PC-3 (cell line): ENCODE data around the gene BLTP3A. TPM values are rescaled to one million over a fixed set of nuclear protein-coding genes. Genes with fewer than 3 reads are reported as not detected.
"Not testable (repeated sequence)": the region's sequence is repeated elsewhere in the genome, so short reads cannot be mapped to it uniquely, and the experiment has no call there.

ENCODE experiments used
- ATAC-seq: fragments of 200-7000 bp; cut with Tn5 transposase; 2 replicates; pipeline ENCODE4 v1.9.1; 2020; ENCODE audit warnings: mild to moderate bottlenecking, moderate library complexity
- BruUV-seq: library from RNA; stranded (reverse); fragments of 400-500 nt; replicated peaks from 2 replicates; lab custom pipeline; 2021; lab: Mats Ljungman, UMichigan
- CTCF ChIA-PET: fragments of 300-600 bp; sonication (Branson Sonifier 250); formaldehyde crosslinking; loops from one replicate; lab custom pipeline; 2022; ENCODE audit warnings: antibody characterized with exemption; lab: Charles Lee
- POLR2A ChIA-PET: fragments of 300-600 bp; sonication (Branson Sonifier 250); formaldehyde crosslinking; loops from one replicate; lab custom pipeline; 2022; ENCODE audit warnings: antibody characterized with exemption; ENCODE audit not compliant: unreplicated experiment; lab: Charles Lee
- DNase-seq: peaks from one replicate; pipeline ENCODE4 v3.0.0-alpha.2; 2015
- H2AFZ ChIP-seq: fragments of 300-600 bp; sonication (generic); 2 replicates; pipeline ENCODE4 v1.6.0; 2016; ENCODE audit warnings: antibody characterized with exemption, low read length
- H3F3A ChIP-seq: fragments of 300-600 bp; sonication (generic); one replicate; pipeline ENCODE4 v1.6.0; 2017; ENCODE audit warnings: antibody characterized with exemption, low read length, control low read depth, mild to moderate bottlenecking; ENCODE audit not compliant: unreplicated experiment
- H3K27ac ChIP-seq: fragments of 300-600 bp; sonication (generic); 2 replicates; pipeline ENCODE4 v1.5.1; 2016; ENCODE audit warnings: mild to moderate bottlenecking, low read length
- H3K27me3 ChIP-seq: fragments of 300-600 bp; sonication (generic); 2 replicates; pipeline ENCODE4 v1.6.1; 2016; ENCODE audit warnings: low read length, mixed read lengths
- H3K36me3 ChIP-seq: fragments of 300-600 bp; sonication (generic); 2 replicates; pipeline ENCODE4 v1.6.1; 2016; ENCODE audit warnings: low read depth, mixed run types, low read length, mixed read lengths
- H3K4me1 ChIP-seq: fragments of 300-600 bp; sonication (generic); 2 replicates; pipeline ENCODE4 v1.5.1; 2016; ENCODE audit warnings: low read length; ENCODE audit not compliant: insufficient read depth
- H3K4me2 ChIP-seq: fragments of 300-600 bp; sonication (generic); 2 replicates; pipeline ENCODE4 v1.6.0; 2016; ENCODE audit warnings: low read length
- H3K4me3 ChIP-seq: fragments of 300-600 bp; sonication (generic); 2 replicates; pipeline ENCODE4 v1.5.1; 2016; ENCODE audit warnings: mild to moderate bottlenecking, low read length, mixed read lengths
- H3K79me2 ChIP-seq: fragments of 300-600 bp; sonication (generic); 2 replicates; pipeline ENCODE4 v1.6.1; 2017; ENCODE audit warnings: low read length, mixed read lengths
- H3K9ac ChIP-seq: fragments of 300-600 bp; sonication (generic); 2 replicates; pipeline ENCODE4 v1.6.0; 2016; ENCODE audit warnings: mild to moderate bottlenecking, low read length
- H3K9me2 ChIP-seq: fragments of 300-600 bp; sonication (generic); replicated peaks from 2 replicates; pipeline ENCODE4 v1.6.1; 2016; ENCODE audit warnings: mixed run types, low read length, mixed read lengths
- H3K9me3 ChIP-seq: fragments of 300-600 bp; sonication (generic); 2 replicates; pipeline ENCODE4 v1.6.1; 2016; ENCODE audit warnings: low read length, mixed read lengths
- H4K20me1 ChIP-seq: fragments of 300-600 bp; sonication (generic); 2 replicates; pipeline ENCODE4 v1.6.1; 2016; ENCODE audit warnings: low read length, mixed read lengths
- EZH2 ChIP-seq: fragments of 300-600 bp; sonication (generic); IDR thresholded peaks from one replicate; pipeline ENCODE4 v1.6.1; 2017; ENCODE audit warnings: antibody characterized with exemption, mild to moderate bottlenecking, low read length; ENCODE audit not compliant: unreplicated experiment
- EZH2phosphoT487 ChIP-seq: fragments of 300-600 bp; sonication (generic); IDR thresholded peaks from 2 replicates; pipeline ENCODE4 v1.6.1; 2018; ENCODE audit warnings: mild to moderate bottlenecking, antibody characterized with exemption, low read length, borderline replicate concordance
- intact Hi-C: fragments of 100-400 bp; cut with micrococcal nuclease; formaldehyde crosslinking; loops from 2 replicates; pipeline ENCODE4 v1.9.0; 2023
- total RNA-seq: library from RNA; depleted of rRNA; stranded (reverse); fragments of >200 nt; gene quantifications from 2 replicates; pipeline ENCODE4 v1.2.3, GENCODE V29; 2014
- TF ChIP-seq, protein P1 (sequence below): fragments of 300-600 bp; sonication (generic); conservative IDR thresholded peaks from 2 replicates; pipeline ENCODE4 v1.5.1; 2017; ENCODE audit warnings: antibody characterized with exemption, low read depth, mild to moderate bottlenecking, low read length

The BLTP3A gene
- total RNA-seq, 1 experiment from 2014 or later, result 10.6 TPM

GRCh38 chr6:34743625-34744293, 48.1 kb upstream of the BLTP3A start:
- no peak for TF ChIP-seq EZH2
- CTCF ChIA-PET, result interaction anchor here (0.8 kb wide), 1 partner anchor 133 kb away, joined by 6 read pairs; no protein-coding TSS in a partner anchor
- Histone ChIP-seq H3K79me2 (no peaks in the 10 kb centered on the region), H3K27ac (no peak overlapping the region), H3F3A (peaks cover 3% of the 10 kb centered on the region), H2AFZ (no peak overlapping the region), H3K9ac (no peak overlapping the region), H3K4me3 (no peak overlapping the region), H3K9me2 (no peaks in the 10 kb centered on the region), H3K4me1 (peaks cover 15% of the 10 kb centered on the region), H3K27me3 (no peaks in the 10 kb centered on the region), H3K36me3 (no peaks in the 10 kb centered on the region), H4K20me1 (no peaks in the 10 kb centered on the region), H3K9me3 (no peaks in the 10 kb centered on the region), H3K4me2 (no peak overlapping the region)
- no peak for DNase-seq
- BruUV-seq, result no TSS peak
- no peak for ATAC-seq
- POLR2A ChIA-PET, result no interaction called here
- intact Hi-C loops, result no loop called here

- peaks cover 15% of the 10 kb centered on the region for H3K4me1 ChIP-seq
- intact Hi-C loops, H3K9me2 ChIP-seq, POLR2A ChIA-PET, H3K79me2 ChIP-seq, H2AFZ ChIP-seq, ATAC-seq, H3K27me3 ChIP-seq, H3K9ac ChIP-seq, H3K36me3 ChIP-seq, H3K4me2 ChIP-seq, H4K20me1 ChIP-seq, H3K9me3 ChIP-seq, H3F3A ChIP-seq, H3K4me3 ChIP-seq, CTCF ChIA-PET, H3K27ac ChIP-seq, DNase-seq, BruUV-seq: not testable (repeated sequence)
These were observed 47.6 kb upstream of the BLTP3A start for GRCh38 chr6:34744294-34744647.

GRCh38 chr6:34745277-34746103, 46.4 kb upstream of the BLTP3A start:
- intact Hi-C loops, result no loop called here
- no peaks in the 10 kb centered on the region for H4K20me1 ChIP-seq
- H3K4me1 ChIP-seq, result peaks cover 15% of the 10 kb centered on the region
- H3K9me3 ChIP-seq, result no peaks in the 10 kb centered on the region
- DNase-seq (peak; percentile 69), ATAC-seq (peak; percentile 35)
- peak overlapping the region; percentile 27; the same call in 1 of the 2 replicates for H3K4me2 ChIP-seq
- no peak overlapping the region for H3K4me3 ChIP-seq
- peaks cover 3% of the 10 kb centered on the region for H3F3A ChIP-seq
- ChIA-PET CTCF (no interaction called here), POLR2A (interaction anchor here (0.6 kb wide), 1 partner anchor 49 kb away, joined by 4 read pairs; the partner anchor contains the start of gene ILRUN)
- H2AFZ ChIP-seq, result no peak overlapping the region
- TF ChIP-seq, protein P1, sequence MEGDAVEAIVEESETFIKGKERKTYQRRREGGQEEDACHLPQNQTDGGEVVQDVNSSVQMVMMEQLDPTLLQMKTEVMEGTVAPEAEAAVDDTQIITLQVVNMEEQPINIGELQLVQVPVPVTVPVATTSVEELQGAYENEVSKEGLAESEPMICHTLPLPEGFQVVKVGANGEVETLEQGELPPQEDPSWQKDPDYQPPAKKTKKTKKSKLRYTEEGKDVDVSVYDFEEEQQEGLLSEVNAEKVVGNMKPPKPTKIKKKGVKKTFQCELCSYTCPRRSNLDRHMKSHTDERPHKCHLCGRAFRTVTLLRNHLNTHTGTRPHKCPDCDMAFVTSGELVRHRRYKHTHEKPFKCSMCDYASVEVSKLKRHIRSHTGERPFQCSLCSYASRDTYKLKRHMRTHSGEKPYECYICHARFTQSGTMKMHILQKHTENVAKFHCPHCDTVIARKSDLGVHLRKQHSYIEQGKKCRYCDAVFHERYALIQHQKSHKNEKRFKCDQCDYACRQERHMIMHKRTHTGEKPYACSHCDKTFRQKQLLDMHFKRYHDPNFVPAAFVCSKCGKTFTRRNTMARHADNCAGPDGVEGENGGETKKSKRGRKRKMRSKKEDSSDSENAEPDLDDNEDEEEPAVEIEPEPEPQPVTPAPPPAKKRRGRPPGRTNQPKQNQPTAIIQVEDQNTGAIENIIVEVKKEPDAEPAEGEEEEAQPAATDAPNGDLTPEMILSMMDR, result no peak
- no peak for TF ChIP-seq EZH2phosphoT487
- no peak for TF ChIP-seq EZH2
- H3K27me3 ChIP-seq, result no peaks in the 10 kb centered on the region
- peak overlapping the region; percentile 54 for H3K27ac ChIP-seq
- H3K9me2 ChIP-seq, result no peaks in the 10 kb centered on the region
- H3K36me3 ChIP-seq, result no peaks in the 10 kb centered on the region
- BruUV-seq, result no TSS peak
- H3K79me2 ChIP-seq, result no peaks in the 10 kb centered on the region
- H3K9ac ChIP-seq, result no peak overlapping the region
